LNCaP clone FGC (cell line): Measurements from ENCODE around the gene EFNA5.

ENCODE experiments used
- DNase-seq: peaks from one replicate; pipeline ENCODE4 v3.0.0-alpha.2; 2011; ENCODE audit warnings: low read depth
- H3K4me3 ChIP-seq: 2 replicates; pipeline ENCODE4 v1.5.1; 2011; ENCODE audit warnings: mild to moderate bottlenecking, low read depth, low read length, control low read depth
- TF ChIP-seq, protein P1 (sequence below): IDR thresholded peaks from 2 replicates; pipeline ENCODE4 v1.5.1; 2012; ENCODE audit warnings: mild to moderate bottlenecking; ENCODE audit not compliant: control insufficient read depth, insufficient read depth; ENCODE audit errors: extremely low read depth

EFNA5 gene

GRCh38 chr5:107486489-107486888, 184.2 kb downstream of the EFNA5 start:
- DNase-seq, result no peak
- no peak overlapping the region for H3K4me3 ChIP-seq
- TF ChIP-seq, protein P1, sequence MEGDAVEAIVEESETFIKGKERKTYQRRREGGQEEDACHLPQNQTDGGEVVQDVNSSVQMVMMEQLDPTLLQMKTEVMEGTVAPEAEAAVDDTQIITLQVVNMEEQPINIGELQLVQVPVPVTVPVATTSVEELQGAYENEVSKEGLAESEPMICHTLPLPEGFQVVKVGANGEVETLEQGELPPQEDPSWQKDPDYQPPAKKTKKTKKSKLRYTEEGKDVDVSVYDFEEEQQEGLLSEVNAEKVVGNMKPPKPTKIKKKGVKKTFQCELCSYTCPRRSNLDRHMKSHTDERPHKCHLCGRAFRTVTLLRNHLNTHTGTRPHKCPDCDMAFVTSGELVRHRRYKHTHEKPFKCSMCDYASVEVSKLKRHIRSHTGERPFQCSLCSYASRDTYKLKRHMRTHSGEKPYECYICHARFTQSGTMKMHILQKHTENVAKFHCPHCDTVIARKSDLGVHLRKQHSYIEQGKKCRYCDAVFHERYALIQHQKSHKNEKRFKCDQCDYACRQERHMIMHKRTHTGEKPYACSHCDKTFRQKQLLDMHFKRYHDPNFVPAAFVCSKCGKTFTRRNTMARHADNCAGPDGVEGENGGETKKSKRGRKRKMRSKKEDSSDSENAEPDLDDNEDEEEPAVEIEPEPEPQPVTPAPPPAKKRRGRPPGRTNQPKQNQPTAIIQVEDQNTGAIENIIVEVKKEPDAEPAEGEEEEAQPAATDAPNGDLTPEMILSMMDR, result no peak

- TF ChIP-seq, protein P1, result no peak
- H3K4me3 ChIP-seq, result no peak overlapping the region
- DNase-seq, result no peak
Observed at GRCh38 chr5:107485184-107485583, 185.6 kb downstream of the EFNA5 start.

DNA sequence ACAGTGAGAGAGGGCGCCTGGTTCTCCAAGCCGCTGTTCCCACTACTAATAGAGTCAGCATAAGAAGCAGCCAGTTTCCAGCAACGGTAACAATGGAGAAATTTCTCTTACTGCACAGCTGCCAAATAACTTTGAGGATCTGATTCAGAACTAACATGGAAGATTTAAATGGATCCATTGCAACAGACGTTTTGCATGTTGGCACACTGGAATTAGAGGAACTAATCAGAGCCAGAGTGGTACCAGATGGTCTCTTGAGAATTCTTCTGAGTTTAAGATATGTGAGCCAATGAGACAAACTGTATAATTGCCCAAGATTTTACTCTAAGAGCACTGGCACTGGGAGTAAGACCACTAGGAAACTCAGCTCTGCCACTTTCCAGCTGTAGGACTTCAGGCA, 186.5 kb downstream of the EFNA5 start:
- H3K4me3 ChIP-seq, result no peak overlapping the region
- no peak for DNase-seq
- TF ChIP-seq, protein P1, result no peak

GRCh38 chr5:107483231-107484024, 187.3 kb downstream of the EFNA5 start:
- no peak for DNase-seq
- H3K4me3 ChIP-seq, result no peak overlapping the region
- TF ChIP-seq, protein P1, result no peak

GRCh38 chr5:107478068-107478641, 192.6 kb downstream of the EFNA5 start:
- no peak overlapping the region for H3K4me3 ChIP-seq
- no peak for DNase-seq
- TF ChIP-seq, protein P1, result no peak

DNA sequence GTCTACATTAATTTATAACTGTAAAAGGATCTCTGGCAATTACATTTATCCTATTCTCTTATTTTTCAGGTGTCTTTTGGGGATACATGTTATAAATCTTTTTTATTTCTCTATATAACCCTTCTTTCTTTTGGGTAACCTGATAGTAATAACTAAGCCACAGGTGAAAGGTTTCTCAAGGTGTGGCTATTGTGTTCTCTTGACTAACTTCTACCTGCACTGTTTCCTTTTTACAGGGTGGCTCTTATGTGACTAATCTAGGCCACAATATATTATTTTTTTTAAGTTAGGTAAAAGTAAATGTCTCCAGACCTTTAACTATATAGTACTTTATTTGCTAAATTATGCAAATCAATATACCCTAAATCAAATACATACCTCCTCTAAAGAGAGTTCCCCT, 193.2 kb downstream of the EFNA5 start:
- no peak overlapping the region for H3K4me3 ChIP-seq
- TF ChIP-seq, protein P1, result no peak
- DNase-seq, result no peak
